CD4-positive, alpha-beta T cell treated with Interleukin-15 for 1 hour (primary cell): ENCODE results near the gene ITGBL1.

Experiments used
- DNase-seq: peaks from one replicate; pipeline ENCODE4 v3.0.0-alpha.2; 2020

The ITGBL1 gene

DNA sequence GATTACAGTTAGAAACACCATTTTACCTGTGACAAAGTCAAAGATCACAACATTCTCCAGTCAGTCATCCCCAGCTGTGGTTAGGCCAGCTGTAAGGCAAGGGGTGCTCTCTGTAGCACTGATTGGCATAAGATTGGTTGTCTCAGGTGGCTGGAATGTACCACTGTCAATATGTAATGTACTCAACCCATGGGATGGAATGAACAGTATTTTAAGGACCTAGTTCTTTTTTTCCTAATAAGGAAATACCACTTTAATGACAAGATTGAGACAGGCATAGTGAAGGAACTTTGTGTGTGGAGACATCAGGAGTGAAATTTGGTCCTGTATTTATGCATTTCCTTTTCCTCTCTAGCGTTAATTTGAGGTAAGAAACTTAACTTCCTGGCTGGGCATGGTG lies 310.7 kb downstream of the ITGBL1 start:
- DNase-seq = no peak
